ENCODE results near the gene ABCB11.

GRCh38 chr2:169018390-169018789 lies 12.7 kb downstream of the ABCB11 start:
- TF ChIP-seq REST (IDR thresholded peaks at IDR 0.05; ENCODE audit: insufficient read depth in 1 of 2, low read depth in 2 of 2, low read length in 2 of 2) (no peak), POLR2AphosphoS5 (IDR thresholded peaks at IDR 0.05; ENCODE audit: low read depth, low read length) (no peak), SIN3A (IDR thresholded peaks at IDR 0.05; ENCODE audit: borderline replicate concordance, insufficient read depth, low read length) (no peak), TAF1 (IDR thresholded peaks at IDR 0.05; ENCODE audit: borderline replicate concordance, insufficient read depth, low read length) (no peak)
